Ovary (tissue), 9 donors: ENCODE measurements around the gene CASP2. TPM values are rescaled to one million over a fixed set of nuclear protein-coding genes. Genes with fewer than 3 reads are reported as not detected.
A peak's percentile ranks its signal among the peaks of the same experiment; 100 is the strongest.

Source experiments
- DNase-seq, 5 donors: peaks; one replicate each; pipeline ENCODE4 v3.0.0-alpha.2; 2019 to 2020
- H3K27ac ChIP-seq, 2 donors: fragments of 200-600 bp; one replicate each; pipeline versions ENCODE4 v1.5.1 to v1.8.0; 2019 to 2022
- H3K27me3 ChIP-seq: fragments of 200-600 bp; one replicate; pipeline ENCODE4 v1.8.0; 2022
- H3K36me3 ChIP-seq: fragments of 200-600 bp; sonication (generic); one replicate; pipeline ENCODE4 v1.5.1; 2019
- H3K4me1 ChIP-seq: one replicate; pipeline ENCODE4 v1.8.1; 2013; ENCODE audit warnings: mild to moderate bottlenecking, moderate library complexity; ENCODE audit not compliant: insufficient read depth
- H3K4me3 ChIP-seq: fragments of 200-600 bp; sonication (generic); one replicate; pipeline ENCODE4 v1.5.1; 2017
- H3K9me3 ChIP-seq, 2 donors: fragments of 200-600 bp in 1 of 2; sonication (generic) in 1 of 2; one replicate each; pipeline versions ENCODE4 v1.5.1 to v1.8.1; 2013 to 2019; ENCODE audit warnings: mild to moderate bottlenecking in 1 of 2, moderate library complexity in 1 of 2
- CTCF ChIP-seq, 3 donors: fragments of 450-650 bp in 2 of 3; fragments of 200-600 bp in 1 of 3; IDR thresholded peaks; one replicate each; pipeline versions ENCODE4 v1.5.1 to v1.8.0; 2016 to 2022; ENCODE audit warnings: antibody characterized with exemption in 3 of 3, mild to moderate bottlenecking in 1 of 3
- EP300 ChIP-seq: sonication (generic); formaldehyde crosslinking; IDR thresholded peaks from one replicate; pipeline ENCODE4 v1.6.1; 2017; ENCODE audit warnings: antibody characterized with exemption
- POLR2A ChIP-seq: fragments of 450-650 bp; IDR thresholded peaks from one replicate; pipeline ENCODE4 v1.6.1; 2017; ENCODE audit warnings: antibody characterized with exemption, mild to moderate bottlenecking, moderate library complexity
- WGBS, 3 donors: extraction: QIAGEN DNeasy Blood & Tissue Kit in 1 of 3; methylation state at CpG; one replicate each; pipeline versions ENCODE4 v1.1.5 to v1.1.7; 2013 to 2017; 5-methylcytosine and 5-hydroxymethylcytosine counted together
- intact Hi-C, 4 donors: fragments of 100-400 bp; cut with DNase I; formaldehyde crosslinking; loops; one replicate each; pipeline versions ENCODE4 v1.11.0 to v1.15.1; 2022 to 2023
- polyA plus RNA-seq, 2 donors: library from polyadenylated mRNA; stranded (reverse); fragments of 200-250 nt in 1 of 2; fragments of 350-450 nt in 1 of 2; fragmentation: Illumina TruSeq in 1 of 2; extraction: RNeasy Lipid Tissue Mini Kit (QIAGEN cat#74804) in 1 of 2; gene quantifications; one replicate each; pipeline ENCODE4 v1.2.3, GENCODE V29; 2013 to 2014
- total RNA-seq, 7 donors: library from RNA; depleted of rRNA in 2 of 7; stranded (reverse); fragments of >200 nt in 2 of 7; fragmentation: NEBNext Ultra II Directional in 3 of 7; extraction: Animal tissue kit (Norgen Biotek cat#: 25700) in 3 of 7; gene quantifications; one replicate each; pipeline versions ENCODE4 v1.1.0 to v1.2.4, GENCODE V29; 2016 to 2023
- donor health status: DM: no; HTN: no; CAD: no; lungs with moderate emphysema.
- donor health status: DM: no; HTN: no; CAD: no.
- donor health status: Bipolar disorder and iron deficiency.
- donor health status: DM: yes; HTN: yes; CAD: no.
- donor health status: DM: no; HTN: no; CAD: no.
- donor health status: DM: yes; HTN: yes; CAD: no.

The CASP2 gene
- total and polyA plus RNA-seq, 9 donors, result 7.7 to 26.6 (median 23.0) TPM

GRCh38 chr7:143279186-143280098, 8.7 kb upstream of the CASP2 start:
- no peaks in the 10 kb centered on the region for H3K27me3 ChIP-seq
- peaks cover 3% of the 10 kb centered on the region for H3K4me1 ChIP-seq
- 20 to 31% (median 23%) methylated on average over 8 of the region's 8 CpGs for WGBS, 3 donors
- peak overlapping the region in 1 of 2 donors; percentile 40 for H3K27ac ChIP-seq
- no peak for TF ChIP-seq POLR2A
- TF ChIP-seq EP300, result no peak
- no peak for TF ChIP-seq CTCF (IDR thresholded peaks at IDR 0.05)
- no peaks in the 10 kb centered on the region for H3K9me3 ChIP-seq
- intact Hi-C loops, result no loop called here
- DNase-seq, result no peak
- H3K4me3 ChIP-seq, result no peak overlapping the region
- H3K36me3 ChIP-seq, result no peaks in the 10 kb centered on the region

- no peak overlapping the region for H3K4me3 ChIP-seq
- H3K9me3 ChIP-seq, result no peaks in the 10 kb centered on the region
- peak overlapping the region in 1 of 2 donors; percentile 40 for H3K27ac ChIP-seq
- DNase-seq, result no peak
- intact Hi-C loops, result no loop called here
- TF ChIP-seq EP300 (no peak), POLR2A (no peak), CTCF (IDR thresholded peaks at IDR 0.05) (no peak)
- H3K36me3 ChIP-seq, result no peaks in the 10 kb centered on the region
- WGBS, 3 donors, result 24 to 47% (median 34%) methylated on average over 1 of the region's 1 CpG
- no peaks in the 10 kb centered on the region for H3K27me3 ChIP-seq
- H3K4me1 ChIP-seq, result peaks cover 3% of the 10 kb centered on the region
These were observed 8.0 kb upstream of the CASP2 start for GRCh38 chr7:143280160-143280559.

- no peaks in the 10 kb centered on the region for H3K27me3 ChIP-seq
- no peaks in the 10 kb centered on the region for H3K36me3 ChIP-seq
- no peak for DNase-seq
- H3K27ac ChIP-seq, result no peak overlapping the region
- no peaks in the 10 kb centered on the region for H3K9me3 ChIP-seq
- WGBS, 3 donors, result 91 to 97% (median 93%) methylated on average over 2 of the region's 2 CpGs
- H3K4me3 ChIP-seq, result no peak overlapping the region
- no peak for TF ChIP-seq POLR2A
- no peak for TF ChIP-seq CTCF (IDR thresholded peaks at IDR 0.05)
- TF ChIP-seq EP300, result no peak
- H3K4me1 ChIP-seq, result peaks cover 3% of the 10 kb centered on the region
- intact Hi-C loops, result no loop called here
These were observed 7.6 kb upstream of the CASP2 start for GRCh38 chr7:143280566-143280965.

GRCh38 chr7:143281529-143281928, 6.6 kb upstream of the CASP2 start:
- no peak for DNase-seq
- Histone ChIP-seq H3K27ac (no peak overlapping the region), H3K27me3 (no peaks in the 10 kb centered on the region), H3K4me3 (no peak overlapping the region), H3K4me1 (peaks cover 3% of the 10 kb centered on the region), H3K9me3 (no peaks in the 10 kb centered on the region), H3K36me3 (no peaks in the 10 kb centered on the region)
- 89 to 99% (median 94%) methylated on average over 2 of the region's 2 CpGs for WGBS, 3 donors
- intact Hi-C loops, result no loop called here
- TF ChIP-seq POLR2A, result no peak
- TF ChIP-seq CTCF (IDR thresholded peaks at IDR 0.05), result no peak
- no peak for TF ChIP-seq EP300
